Measurements from ENCODE around the gene BARHL2. TPM values are rescaled to one million over a fixed set of nuclear protein-coding genes. Genes with fewer than 3 reads are reported as not detected.

The BARHL2 gene
- total and polyA plus RNA-seq, 10 of the 15 experiments (the other 5 are each of a cell fraction or from before 2014, with no cell fraction given), result not detected

- no peak for TF ChIP-seq PRDM15 (CRISPR knock-in tag; IDR thresholded peaks at IDR 0.05)
- no peak for TF ChIP-seq STAT1 (conservative IDR thresholded peaks at IDR 0.05)
- no peak for TF ChIP-seq CUX1 (IDR thresholded peaks at IDR 0.05; ENCODE audit: insufficient replicate concordance, low read depth, low read length)
- TF ChIP-seq DPF2 (IDR thresholded peaks at IDR 0.05), result no peak
- TF ChIP-seq JUND (IDR thresholded peaks at IDR 0.05; ENCODE audit: low read depth, low read length), result no peak
- TF ChIP-seq CBX3 (IDR thresholded peaks at IDR 0.05; ENCODE audit: borderline replicate concordance, low read depth), result no peak
Measured at GRCh38 chr1:90706437-90707362, 10.4 kb downstream of the BARHL2 start (continued).
